SK-N-SH treated with all-trans-retinoic acid at 6 μM for 48 hours (cell line): ENCODE results near the gene DIRAS1.

Experiments
- GLIS3 ChIP-seq: fragments of 250-450 bp; sonication (Bioruptor Pico); IDR thresholded peaks from 2 replicates; pipeline ENCODE4 v1.5.0; 2020; ENCODE audit warnings: mild to moderate bottlenecking, moderate library complexity
- RARB ChIP-seq: fragments of 250-450 bp; sonication (Bioruptor Pico); IDR thresholded peaks from 2 replicates; pipeline ENCODE4 v1.8.0; 2021; ENCODE audit warnings: mild to moderate bottlenecking, moderate library complexity
- ZFP30 ChIP-seq: fragments of 450-650 bp; formaldehyde crosslinking; IDR thresholded peaks from 2 replicates; pipeline ENCODE4 v1.5.0; 2022; ENCODE audit warnings: mild to moderate bottlenecking, moderate library complexity
- ZNF565 ChIP-seq: fragments of 450-650 bp; formaldehyde crosslinking; conservative IDR thresholded peaks from 2 replicates; pipeline ENCODE4 v1.5.0; 2020; ENCODE audit warnings: low read depth, mild to moderate bottlenecking, moderate library complexity

GRCh38 chr19:2665103-2665502 is 56.1 kb downstream of the DIRAS1 start:
- TF ChIP-seq RARB (no peak), ZFP30 (no peak), GLIS3 (CRISPR knock-in tag) (no peak), ZNF565 (no peak)
